Measurements from ENCODE around the gene MRPL11. TPM values are rescaled to one million over a fixed set of nuclear protein-coding genes. Genes with fewer than 3 reads are reported as not detected.

MRPL11 gene
- 100 to 1,000 TPM in 1 of 2 donors, 10 to 100 TPM in 1; 56.1 to 131 TPM for total RNA-seq

DNA sequence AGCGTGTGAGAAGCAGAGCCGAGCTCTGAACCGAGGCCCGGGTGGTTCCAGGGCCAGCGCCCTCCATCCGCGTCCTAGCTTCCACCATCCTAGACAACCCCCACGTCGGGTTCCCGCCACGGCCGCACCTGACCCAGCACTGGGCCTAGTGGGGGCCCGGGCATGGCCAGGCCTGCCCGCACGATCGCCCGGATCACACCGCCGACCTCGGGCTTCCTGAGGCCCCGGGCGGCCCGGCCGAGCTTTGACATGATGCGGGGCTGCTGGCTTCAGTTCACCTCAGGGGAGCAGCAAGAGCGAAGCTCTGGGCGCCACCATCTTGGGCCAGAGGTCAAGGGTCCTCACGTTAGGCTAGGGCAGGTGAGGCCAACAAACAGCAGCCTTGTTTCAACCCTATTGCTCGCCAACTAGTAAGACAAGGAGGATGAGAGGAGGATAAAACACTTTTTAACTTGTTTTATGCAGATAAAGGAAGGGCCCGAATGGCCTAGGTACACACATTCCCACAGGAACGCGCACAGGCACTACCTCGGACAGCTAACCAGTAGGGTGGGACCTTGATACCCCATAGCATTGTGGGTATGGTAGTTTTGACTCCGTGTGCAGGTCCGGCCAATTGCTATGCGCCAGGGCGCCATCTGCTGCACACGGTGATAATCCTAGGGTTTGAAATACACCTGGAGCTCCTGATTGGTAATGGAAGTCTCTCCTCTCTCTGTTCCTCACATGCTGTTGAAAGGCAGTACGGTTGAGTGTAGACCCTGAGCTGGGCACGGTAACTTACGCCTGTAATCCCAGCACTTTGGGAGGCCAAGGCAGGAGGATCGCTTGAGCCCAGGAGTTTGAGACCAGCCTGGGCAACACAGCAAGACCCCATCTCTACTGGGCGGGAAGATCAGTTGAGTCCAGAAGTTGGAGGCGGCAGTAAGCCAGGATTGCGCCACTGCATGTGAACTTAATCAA lies at the start of gene MRPL11:
Gene MRPL11, minus strand, starts transcription at position 345 of the 963 bp plus-strand sequence. Its CDS starts 94 bp downstream, at position 251.
- peak within 1 kb of the TSS; percentile 88 for H3K4me3 Mint-ChIP-seq
- ATAC-seq (replicated peaks): peak; percentile 98
- H3K27ac Mint-ChIP-seq: peak within 1 kb of the TSS; percentile 92
- H3K27me3 Mint-ChIP-seq: no peaks in the 10 kb centered on the region
- peaks cover 43% of the 10 kb centered on the region for H3K36me3 Mint-ChIP-seq (ENCODE audit: low read depth)
- no peaks in the 10 kb centered on the region for H3K4me1 Mint-ChIP-seq
- H3K9me3 Mint-ChIP-seq: peaks cover 8% of the 10 kb centered on the region

DNA sequence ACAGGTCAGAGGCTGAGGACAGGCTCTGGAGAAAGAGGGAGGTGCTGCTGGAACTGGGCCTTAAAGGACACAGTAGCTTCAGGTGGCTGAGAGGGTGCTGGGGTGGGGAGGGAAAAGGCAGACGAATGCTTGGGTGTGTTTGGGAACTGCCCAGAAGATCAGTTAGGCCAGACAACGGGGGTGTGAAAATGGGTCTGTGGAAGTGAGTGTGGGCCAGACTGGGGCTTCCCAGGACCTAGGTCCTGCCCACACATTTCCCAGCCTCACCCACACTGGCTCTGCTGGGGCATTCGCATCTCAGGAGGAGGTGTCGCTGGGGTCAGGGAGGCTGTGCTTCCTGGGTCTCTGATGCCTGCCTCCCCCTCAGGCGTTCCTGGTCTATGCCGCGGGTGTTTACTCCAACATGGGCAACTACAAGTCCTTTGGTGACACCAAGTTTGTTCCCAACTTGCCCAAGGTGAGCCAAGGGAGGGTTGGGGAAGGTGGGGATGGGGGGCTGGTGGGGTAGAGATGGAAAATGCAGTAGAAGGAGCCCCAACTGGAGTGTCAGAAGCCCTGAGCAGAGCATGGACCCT lies 46.2 kb upstream of the MRPL11 start:
- Mint-ChIP-seq H3K36me3 (ENCODE audit: low read depth) (peaks cover 62% of the 10 kb centered on the region), H3K27ac (peak overlapping the region; percentile 34), H3K4me3 (no peak overlapping the region), H3K27me3 (no peaks in the 10 kb centered on the region), H3K9me3 (no peaks in the 10 kb centered on the region), H3K4me1 (no peaks in the 10 kb centered on the region)
- no peak for ATAC-seq (replicated peaks)

DNA sequence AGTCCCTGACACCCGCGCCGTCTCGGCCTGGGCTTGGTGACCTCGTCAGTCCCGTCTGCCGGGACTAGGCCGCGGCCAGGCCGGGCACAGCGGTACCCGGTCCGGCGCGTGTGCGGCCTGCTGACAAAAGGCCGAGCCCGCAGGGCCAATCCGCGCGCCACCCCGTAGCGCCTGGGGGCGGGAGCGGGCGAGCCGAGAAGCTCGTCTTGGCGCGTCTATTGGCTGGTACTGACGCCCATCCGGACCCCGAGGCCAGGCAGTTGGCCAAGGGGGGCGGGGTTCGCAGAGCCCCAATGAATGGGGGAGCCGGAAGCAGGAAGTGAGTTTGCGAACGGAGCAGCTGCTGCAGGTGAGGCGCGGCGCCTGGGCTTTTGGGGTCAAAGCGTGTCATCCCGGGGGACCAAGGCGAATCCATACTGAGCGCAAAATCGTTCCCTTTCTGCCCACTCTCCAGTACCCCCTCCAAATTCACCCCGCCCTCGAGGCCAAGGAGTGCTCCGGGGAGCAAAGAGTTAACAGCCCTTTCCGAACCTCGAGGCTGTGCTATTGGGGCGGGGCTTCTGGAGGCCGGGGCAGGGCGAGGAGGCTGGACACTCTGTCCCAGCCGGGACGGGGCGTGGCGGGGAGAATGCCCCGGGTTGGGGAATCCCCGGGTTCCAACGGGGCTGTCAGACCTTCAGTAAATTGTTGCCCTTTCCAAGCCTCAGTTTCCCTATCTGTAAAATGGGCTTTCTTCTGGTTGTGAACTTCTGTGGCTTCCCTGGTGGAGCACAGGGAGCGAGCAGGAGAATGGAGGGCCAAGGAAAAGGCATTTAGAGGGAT lies 41.7 kb upstream of the MRPL11 start, which contains the start of gene DPP3:
Gene DPP3, plus strand, starts transcription at position 318 of the 822 bp plus-strand sequence. CDS start 1,767 bp downstream, outside the sequence.
- H3K4me3 Mint-ChIP-seq: peak within 1 kb of the TSS; percentile 86
- peak; percentile 97 for ATAC-seq (replicated peaks)
- peaks cover 22% of the 10 kb centered on the region for H3K36me3 Mint-ChIP-seq (ENCODE audit: low read depth)
- H3K27me3 Mint-ChIP-seq: no peaks in the 10 kb centered on the region
- no peaks in the 10 kb centered on the region for H3K4me1 Mint-ChIP-seq
- H3K27ac Mint-ChIP-seq: peak within 1 kb of the TSS; percentile 85
- H3K9me3 Mint-ChIP-seq: no peaks in the 10 kb centered on the region

DNA sequence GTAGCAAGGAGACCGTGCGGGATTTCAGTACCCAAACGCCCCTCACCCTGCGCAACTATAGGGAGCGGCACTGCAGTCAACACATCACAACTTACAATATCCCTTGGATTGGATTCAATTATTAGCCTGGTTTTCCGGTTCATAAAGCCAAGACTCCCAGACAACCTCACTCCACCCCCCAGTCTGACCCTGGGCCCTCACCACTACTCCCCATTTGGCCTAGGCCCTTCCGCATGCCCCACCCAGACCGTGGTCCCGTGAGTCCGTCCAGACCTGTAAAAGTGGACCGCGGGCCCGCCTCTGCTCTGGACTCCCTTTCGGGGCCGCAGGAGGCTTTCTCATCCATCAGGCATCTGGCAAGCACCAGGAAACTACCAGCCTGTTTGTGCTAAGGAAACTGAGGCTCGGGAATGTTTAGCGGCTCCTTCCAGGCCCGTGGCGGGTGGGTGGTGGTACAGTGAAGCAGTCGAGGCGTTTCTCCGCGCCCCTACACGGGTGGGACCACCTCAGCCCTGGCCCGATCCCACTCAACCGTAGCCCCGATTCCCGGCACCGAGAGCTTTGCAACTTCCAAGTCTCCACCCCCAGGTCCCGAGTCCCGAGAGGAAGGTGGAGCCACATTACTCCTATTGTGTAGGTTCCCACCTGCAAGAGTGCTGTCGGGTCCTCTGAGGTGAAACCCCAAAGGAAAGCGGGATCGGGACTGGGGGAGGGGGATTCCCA lies 40.9 kb upstream of the MRPL11 start:
- no peaks in the 10 kb centered on the region for H3K27me3 Mint-ChIP-seq
- H3K4me1 Mint-ChIP-seq: no peaks in the 10 kb centered on the region
- no peak for ATAC-seq (replicated peaks)
- H3K27ac Mint-ChIP-seq: peak overlapping the region; percentile 85
- peaks cover 22% of the 10 kb centered on the region for H3K36me3 Mint-ChIP-seq (ENCODE audit: low read depth)
- no peaks in the 10 kb centered on the region for H3K9me3 Mint-ChIP-seq
- peak overlapping the region; percentile 86 for H3K4me3 Mint-ChIP-seq

DNA sequence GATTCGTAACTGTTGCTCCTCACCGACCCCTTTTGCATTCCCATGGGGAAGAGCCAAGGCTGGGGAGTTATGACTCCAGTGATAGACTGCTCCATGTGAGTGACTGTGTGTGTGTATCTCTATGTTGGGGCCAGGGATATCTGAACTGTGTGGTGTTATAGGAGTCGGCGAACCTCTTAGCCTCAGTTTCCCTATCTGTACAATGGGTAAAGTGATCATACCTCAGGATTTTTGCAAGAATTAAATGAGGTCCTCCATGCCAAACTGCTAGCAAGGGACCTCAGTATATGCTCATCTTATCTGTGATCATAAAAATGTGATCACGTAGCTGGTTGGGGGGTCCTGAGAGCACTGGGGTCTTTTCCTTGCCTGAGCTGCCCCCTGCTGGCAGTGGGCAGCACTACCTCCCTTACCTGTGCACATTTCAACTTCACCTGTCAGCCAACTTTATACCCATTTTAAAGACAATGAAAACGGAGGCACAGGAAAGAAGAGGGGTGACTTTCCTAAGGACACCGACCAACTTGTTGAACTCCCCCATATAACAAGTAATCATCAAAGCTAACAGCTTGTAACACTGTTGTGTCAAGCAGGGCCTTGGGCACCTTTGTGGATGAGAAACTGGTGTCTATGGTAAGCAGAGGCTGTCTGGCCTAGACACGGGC lies 40.2 kb upstream of the MRPL11 start:
- Mint-ChIP-seq H3K4me3 (peak overlapping the region; percentile 86), H3K36me3 (ENCODE audit: low read depth) (peaks cover 25% of the 10 kb centered on the region), H3K9me3 (no peaks in the 10 kb centered on the region), H3K27ac (peak overlapping the region; percentile 85), H3K4me1 (no peaks in the 10 kb centered on the region), H3K27me3 (no peaks in the 10 kb centered on the region)
- ATAC-seq (replicated peaks): no peak

DNA sequence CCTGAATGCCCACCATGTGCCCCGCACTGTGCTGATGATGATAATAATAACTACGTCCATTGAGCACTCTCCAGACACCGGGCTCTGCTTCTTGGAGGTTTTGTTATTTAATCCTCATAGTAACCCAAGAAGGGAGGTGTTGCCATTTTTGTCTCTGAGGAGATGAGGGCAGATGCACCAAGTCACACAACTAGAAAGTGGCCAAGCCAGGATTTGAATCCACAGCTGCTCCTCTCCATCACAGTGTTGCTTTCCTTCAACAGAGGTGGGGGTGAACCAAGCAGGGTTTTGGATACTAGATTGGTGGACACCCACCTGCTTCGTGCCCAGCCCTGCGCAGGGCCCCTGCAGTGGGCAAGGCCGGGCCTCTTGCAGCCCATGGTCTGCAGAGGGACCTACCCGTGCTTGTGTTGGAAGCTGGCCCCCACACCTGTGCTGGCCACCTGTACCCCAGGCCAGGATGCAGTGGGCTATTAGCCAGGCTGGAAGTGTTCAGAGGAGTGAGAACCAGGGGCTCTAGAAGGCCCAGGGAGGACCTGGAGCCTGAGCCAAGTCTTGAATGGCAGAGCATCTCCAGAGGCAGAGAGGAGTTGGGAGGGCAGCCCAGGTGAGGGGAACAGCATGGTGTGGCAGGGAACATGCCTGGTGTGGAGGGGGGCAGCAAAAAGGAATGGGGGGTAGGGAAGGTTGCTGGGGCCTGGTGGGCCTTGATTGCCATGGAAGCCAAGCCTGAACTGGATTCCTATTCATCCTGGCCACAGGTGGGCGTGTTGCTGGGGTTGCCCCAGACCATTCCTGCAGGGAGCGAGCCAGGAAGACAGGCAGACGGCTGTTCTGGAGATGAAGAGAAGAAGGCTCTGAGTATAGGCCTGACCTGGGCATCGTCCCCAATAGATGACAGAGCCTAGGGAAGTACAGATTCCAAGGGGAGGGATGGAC lies 38.9 kb upstream of the MRPL11 start:
- Mint-ChIP-seq H3K27me3 (no peaks in the 10 kb centered on the region), H3K36me3 (ENCODE audit: low read depth) (peaks cover 11% of the 10 kb centered on the region), H3K27ac (no peak overlapping the region), H3K9me3 (no peaks in the 10 kb centered on the region), H3K4me1 (no peaks in the 10 kb centered on the region), H3K4me3 (no peak overlapping the region)
- ATAC-seq (replicated peaks): no peak

DNA sequence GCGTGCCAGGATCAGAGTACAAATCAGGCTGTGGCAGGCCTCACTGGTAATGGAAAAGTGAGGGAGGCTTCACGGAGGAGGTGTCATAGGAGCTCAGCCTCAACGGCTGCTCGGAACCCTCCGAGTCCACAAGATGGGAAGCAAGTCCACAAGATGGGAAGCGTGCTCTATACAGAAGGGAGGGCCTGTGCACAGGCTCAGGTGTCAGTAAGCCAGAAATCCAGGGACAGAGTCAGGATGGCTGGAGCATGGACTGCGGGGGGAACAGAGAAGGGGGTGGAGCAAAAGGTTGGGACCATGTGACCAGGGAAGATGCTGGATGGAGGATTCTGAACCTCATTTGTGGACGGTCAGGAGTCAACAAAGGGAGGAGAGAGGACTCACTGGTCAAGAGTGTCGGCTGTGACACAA lies 38.2 kb upstream of the MRPL11 start:
- H3K4me1 Mint-ChIP-seq: no peaks in the 10 kb centered on the region

DNA sequence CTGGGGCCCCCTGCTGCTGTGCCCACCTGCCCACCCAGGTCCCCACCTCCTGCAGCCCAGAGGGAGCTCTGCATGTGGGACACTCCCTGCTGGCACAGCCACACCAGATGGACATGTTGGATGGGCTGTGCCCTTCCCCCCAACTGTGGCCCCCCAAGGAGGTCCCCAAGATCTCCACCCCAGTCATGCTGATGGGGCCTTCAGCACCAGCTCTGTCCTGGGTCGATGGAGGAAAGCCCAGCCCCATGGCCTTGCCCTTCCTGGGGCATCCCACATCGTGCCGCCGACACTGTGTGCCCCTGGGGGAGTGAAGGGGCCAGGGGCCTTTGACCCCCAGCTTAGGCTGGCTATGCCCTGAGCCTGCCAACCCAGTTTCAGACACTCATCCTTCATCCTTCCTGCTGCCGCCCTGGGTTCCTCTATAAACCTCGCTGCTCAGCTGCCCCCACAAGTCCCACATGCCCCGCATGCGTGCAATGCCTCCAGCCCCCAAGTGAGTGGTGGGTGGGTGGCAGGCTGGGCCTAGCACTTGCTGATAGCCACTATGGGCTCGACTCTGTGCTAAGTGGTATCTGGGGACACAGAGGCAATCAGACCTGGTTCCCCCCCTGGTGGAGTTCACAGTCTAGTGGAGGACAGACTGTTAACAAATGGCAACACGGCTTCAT lies 37.7 kb upstream of the MRPL11 start:
- peaks cover 6% of the 10 kb centered on the region for H3K36me3 Mint-ChIP-seq (ENCODE audit: low read depth)
- peak overlapping the region; percentile 21 for H3K27ac Mint-ChIP-seq
- H3K4me3 Mint-ChIP-seq: no peak overlapping the region
- no peaks in the 10 kb centered on the region for H3K4me1 Mint-ChIP-seq
- no peak for ATAC-seq (replicated peaks)
- H3K9me3 Mint-ChIP-seq: no peaks in the 10 kb centered on the region
- no peaks in the 10 kb centered on the region for H3K27me3 Mint-ChIP-seq

More for the DNA sequence above, 38.2 kb upstream of the MRPL11 start:
- peaks cover 5% of the 10 kb centered on the region for H3K36me3 Mint-ChIP-seq (ENCODE audit: low read depth)
- ATAC-seq (replicated peaks): no peak
- no peaks in the 10 kb centered on the region for H3K27me3 Mint-ChIP-seq
- no peaks in the 10 kb centered on the region for H3K9me3 Mint-ChIP-seq
- peak overlapping the region; percentile 21 for H3K27ac Mint-ChIP-seq
- H3K4me3 Mint-ChIP-seq: no peak overlapping the region

DNA sequence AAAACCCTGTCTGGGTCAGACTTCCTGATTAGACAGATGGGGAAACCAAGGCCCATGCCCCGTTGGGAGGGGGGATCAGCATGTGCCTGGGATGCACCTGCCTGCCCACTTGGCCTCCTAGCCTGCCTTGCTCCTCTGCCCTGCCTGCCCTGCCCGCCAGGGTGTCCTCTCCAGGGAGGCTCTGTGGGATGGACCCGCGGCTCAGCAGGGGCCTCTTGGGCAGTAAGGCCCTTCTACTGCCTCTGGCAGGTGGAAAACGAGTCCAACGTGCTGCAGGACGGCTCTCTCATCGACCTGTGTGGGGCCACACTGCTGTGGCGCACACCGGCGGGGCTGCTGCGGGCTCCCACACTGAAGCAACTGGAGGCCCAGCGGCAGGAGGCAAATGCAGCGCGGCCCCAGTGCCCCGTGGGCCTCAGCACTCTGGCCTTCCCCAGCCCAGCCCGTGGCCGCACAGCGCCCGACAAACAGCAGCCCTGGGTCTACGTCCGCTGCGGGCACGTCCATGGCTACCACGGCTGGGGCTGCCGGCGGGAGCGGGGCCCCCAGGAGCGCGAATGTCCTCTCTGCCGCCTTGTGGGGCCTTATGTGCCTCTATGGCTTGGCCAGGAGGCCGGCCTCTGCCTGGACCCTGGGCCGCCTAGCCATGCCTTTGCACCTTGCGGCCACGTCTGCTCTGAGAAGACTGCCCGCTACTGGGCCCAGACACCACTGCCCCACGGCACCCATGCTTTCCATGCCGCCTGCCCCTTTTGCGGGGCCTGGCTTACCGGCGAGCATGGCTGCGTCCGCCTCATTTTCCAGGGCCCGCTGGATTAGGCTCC lies 36.9 kb upstream of the MRPL11 start:
- Mint-ChIP-seq H3K9me3 (no peaks in the 10 kb centered on the region), H3K27ac (no peak overlapping the region), H3K4me3 (no peak overlapping the region), H3K36me3 (ENCODE audit: low read depth) (peaks cover 9% of the 10 kb centered on the region), H3K4me1 (no peaks in the 10 kb centered on the region), H3K27me3 (no peaks in the 10 kb centered on the region)
- no peak for ATAC-seq (replicated peaks)

DNA sequence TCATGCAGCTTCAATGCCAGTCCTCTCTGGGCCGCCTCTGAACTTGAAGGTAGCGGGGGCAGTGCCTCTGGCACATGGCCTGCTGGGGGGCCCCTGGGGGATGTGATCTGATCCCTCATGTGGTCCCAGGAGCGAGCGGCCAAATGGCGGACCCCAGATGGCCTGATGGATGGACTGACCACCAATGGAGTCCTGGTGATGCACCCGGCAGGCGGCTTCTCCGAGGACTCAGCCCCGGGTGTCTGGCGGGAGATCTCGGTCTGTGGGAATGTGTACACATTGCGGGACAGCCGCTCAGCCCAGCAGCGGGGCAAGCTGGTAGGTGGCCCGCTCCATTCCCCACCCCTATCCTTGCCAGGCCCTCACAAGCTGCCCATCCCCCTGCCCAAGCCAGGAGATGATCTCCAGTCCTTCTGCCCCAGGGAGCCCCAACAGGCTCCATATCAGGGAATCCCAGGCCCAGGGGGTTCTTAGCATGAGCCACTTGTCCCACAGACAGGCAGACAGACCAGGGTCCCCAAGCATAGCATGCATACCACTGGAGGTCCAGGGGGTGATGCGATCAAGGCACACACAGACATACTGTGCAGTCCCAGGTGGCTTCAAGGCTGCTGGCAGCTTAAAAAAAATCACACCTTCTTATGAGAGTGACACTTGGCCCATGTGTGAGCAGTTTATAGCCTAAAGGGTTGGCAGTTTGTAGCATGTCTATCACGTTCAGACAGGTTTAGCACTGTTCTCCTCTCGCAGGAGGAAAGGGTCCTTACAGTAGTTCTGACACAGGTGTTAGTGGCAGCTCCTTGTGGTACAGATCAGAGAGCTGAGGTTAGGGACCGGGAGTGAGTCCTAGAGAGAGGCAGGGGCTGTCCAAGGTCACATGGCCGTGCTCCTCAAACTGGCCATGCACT lies 35.2 kb upstream of the MRPL11 start:
- H3K9me3 Mint-ChIP-seq: no peaks in the 10 kb centered on the region
- no peak overlapping the region for H3K4me3 Mint-ChIP-seq
- peaks cover 16% of the 10 kb centered on the region for H3K36me3 Mint-ChIP-seq (ENCODE audit: low read depth)
- no peaks in the 10 kb centered on the region for H3K4me1 Mint-ChIP-seq
- no peak overlapping the region for H3K27ac Mint-ChIP-seq
- no peaks in the 10 kb centered on the region for H3K27me3 Mint-ChIP-seq
- ATAC-seq (replicated peaks): no peak

DNA sequence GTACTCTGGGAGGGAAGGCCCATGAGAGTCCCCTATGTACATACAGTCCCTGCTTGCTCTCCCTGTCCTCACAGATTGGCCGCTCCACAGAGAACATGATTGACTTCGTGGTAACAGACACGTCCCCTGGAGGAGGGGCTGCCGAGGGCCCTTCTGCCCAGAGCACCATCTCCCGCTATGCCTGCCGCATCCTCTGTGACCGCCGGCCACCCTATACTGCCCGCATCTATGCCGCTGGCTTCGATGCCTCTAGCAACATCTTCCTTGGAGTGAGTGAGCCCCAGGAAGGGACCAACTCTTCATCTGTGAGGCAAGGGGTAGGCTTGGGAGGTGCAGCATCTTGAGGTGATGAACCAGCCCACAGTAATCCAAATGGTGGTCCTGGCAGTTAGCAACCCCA lies 34.5 kb upstream of the MRPL11 start:
- H3K27ac Mint-ChIP-seq: no peak overlapping the region
- peaks cover 16% of the 10 kb centered on the region for H3K36me3 Mint-ChIP-seq (ENCODE audit: low read depth)
- no peaks in the 10 kb centered on the region for H3K4me1 Mint-ChIP-seq
- ATAC-seq (replicated peaks): no peak
- H3K4me3 Mint-ChIP-seq: no peak overlapping the region
- H3K27me3 Mint-ChIP-seq: no peaks in the 10 kb centered on the region
- H3K9me3 Mint-ChIP-seq: no peaks in the 10 kb centered on the region

Data from activated T-helper 17 cell treated with anti-CD3 and anti-CD28 coated beads, Interleukin-2, amount 50 U/mL, for 72 hours (primary cell).